Caco-2 (cell line): ENCODE measurements around the gene MPL. TPM values are rescaled to one million over a fixed set of nuclear protein-coding genes. Genes with fewer than 3 reads are reported as not detected.

Experiments used
- BruUV-seq: library from RNA; stranded (reverse); fragments of 400-500 nt; replicated peaks from 2 replicates; lab custom pipeline; 2021; lab: Mats Ljungman, UMichigan
- CTCF ChIA-PET: fragments of 300-600 bp; sonication (Branson Sonifier 250); formaldehyde crosslinking; loops from one replicate; lab custom pipeline; 2022; ENCODE audit warnings: antibody characterized with exemption; lab: Charles Lee
- POLR2A ChIA-PET: fragments of 300-600 bp; sonication (Branson Sonifier 250); formaldehyde crosslinking; loops from one replicate; lab custom pipeline; 2022; ENCODE audit warnings: antibody characterized with exemption; lab: Charles Lee
- DNase-seq, 2 experiments: peaks; one replicate each; pipeline versions ENCODE4 v3.0.0 to v3.0.0-alpha.2; 2020 to 2022
- H3K27me3 ChIP-seq: replicated peaks from 2 replicates; pipeline ENCODE4 v1.6.0; 2011; ENCODE audit warnings: low read length; ENCODE audit not compliant: control insufficient read depth, insufficient read depth
- H3K36me3 ChIP-seq: 2 replicates; pipeline ENCODE4 v1.5.1; 2011; ENCODE audit warnings: low read length; ENCODE audit not compliant: control insufficient read depth, insufficient read depth
- H3K4me1 ChIP-seq: fragments of 250-450 bp; sonication (Bioruptor Pico); 2 replicates; pipeline ENCODE4 v1.5.1; 2020; ENCODE audit warnings: mild to moderate bottlenecking
- H3K4me3 ChIP-seq: 2 replicates; pipeline ENCODE4 v1.5.1; 2011; ENCODE audit warnings: low read depth, mild to moderate bottlenecking, control low read depth, low read length
- H3K9me3 ChIP-seq: fragments of 250-450 bp; sonication (Bioruptor Pico); 2 replicates; pipeline ENCODE4 v1.5.1; 2020; ENCODE audit warnings: mild to moderate bottlenecking, moderate library complexity
- H3K27ac Mint-ChIP-seq: one replicate; pipeline ENCODE4 v1.8.0; 2022; ENCODE audit warnings: mixed read lengths; ENCODE audit not compliant: unreplicated experiment
- H3K27me3 Mint-ChIP-seq: one replicate; pipeline ENCODE4 v1.8.0; 2022; ENCODE audit warnings: mixed read lengths; ENCODE audit not compliant: insufficient read depth, unreplicated experiment
- H3K36me3 Mint-ChIP-seq: one replicate; pipeline ENCODE4 v1.8.0; 2022; ENCODE audit warnings: mild to moderate bottlenecking, mixed read lengths; ENCODE audit not compliant: insufficient read depth, unreplicated experiment
- H3K4me1 Mint-ChIP-seq: one replicate; pipeline ENCODE4 v1.8.0; 2022; ENCODE audit warnings: low read depth, mixed read lengths; ENCODE audit not compliant: unreplicated experiment
- H3K4me3 Mint-ChIP-seq: one replicate; pipeline ENCODE4 v1.8.0; 2022; ENCODE audit warnings: mild to moderate bottlenecking, moderate library complexity, mixed read lengths; ENCODE audit not compliant: unreplicated experiment
- H3K9me3 Mint-ChIP-seq: one replicate; pipeline ENCODE4 v1.8.0; 2022; ENCODE audit warnings: mixed read lengths; ENCODE audit not compliant: unreplicated experiment
- intact Hi-C: fragments of 100-400 bp; cut with micrococcal nuclease; formaldehyde crosslinking; loops from one replicate; pipeline ENCODE4 v1.10.0; 2022; ENCODE audit not compliant: unreplicated experiment
- microRNA-seq: library from miRNA; unstranded; fragments of <30 nt; microRNA quantifications from one replicate; pipeline ENCODE4 v1.2.0, GENCODE V29; 2022
- total RNA-seq: library from RNA; stranded (reverse); gene quantifications from 2 replicates; pipeline ENCODE4 v1.2.3, GENCODE V29; 2022
- TF ChIP-seq, protein P1 (sequence below), 2 experiments: fragments of 200-600 bp in 1 of 2; IDR thresholded peaks; 1 replicate in 1 of 2; 2 replicates in 1 of 2; pipeline versions ENCODE4 v1.5.1 to v1.8.0; 2011 to 2022; ENCODE audit warnings: antibody characterized with exemption in 1 of 2, control low read depth in 1 of 2, inconsistent platforms in 1 of 2, low read depth in 1 of 2, low read length in 1 of 2, mild to moderate bottlenecking in 1 of 2, moderate library complexity in 1 of 2; ENCODE audit not compliant: insufficient read depth in 1 of 2, severe bottlenecking in 1 of 2, unreplicated experiment in 1 of 2

The MPL gene
- total RNA-seq, 1 experiment from 2014 or later, result not detected

- intact Hi-C loops, result no loop called here
- no peak overlapping the region for H3K4me3 ChIP-seq
- H3K4me1 ChIP-seq, result no peaks in the 10 kb centered on the region
- no peaks in the 10 kb centered on the region for H3K4me1 Mint-ChIP-seq
- TF ChIP-seq, protein P1, sequence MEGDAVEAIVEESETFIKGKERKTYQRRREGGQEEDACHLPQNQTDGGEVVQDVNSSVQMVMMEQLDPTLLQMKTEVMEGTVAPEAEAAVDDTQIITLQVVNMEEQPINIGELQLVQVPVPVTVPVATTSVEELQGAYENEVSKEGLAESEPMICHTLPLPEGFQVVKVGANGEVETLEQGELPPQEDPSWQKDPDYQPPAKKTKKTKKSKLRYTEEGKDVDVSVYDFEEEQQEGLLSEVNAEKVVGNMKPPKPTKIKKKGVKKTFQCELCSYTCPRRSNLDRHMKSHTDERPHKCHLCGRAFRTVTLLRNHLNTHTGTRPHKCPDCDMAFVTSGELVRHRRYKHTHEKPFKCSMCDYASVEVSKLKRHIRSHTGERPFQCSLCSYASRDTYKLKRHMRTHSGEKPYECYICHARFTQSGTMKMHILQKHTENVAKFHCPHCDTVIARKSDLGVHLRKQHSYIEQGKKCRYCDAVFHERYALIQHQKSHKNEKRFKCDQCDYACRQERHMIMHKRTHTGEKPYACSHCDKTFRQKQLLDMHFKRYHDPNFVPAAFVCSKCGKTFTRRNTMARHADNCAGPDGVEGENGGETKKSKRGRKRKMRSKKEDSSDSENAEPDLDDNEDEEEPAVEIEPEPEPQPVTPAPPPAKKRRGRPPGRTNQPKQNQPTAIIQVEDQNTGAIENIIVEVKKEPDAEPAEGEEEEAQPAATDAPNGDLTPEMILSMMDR (IDR thresholded peaks at IDR 0.05; ENCODE audit: insufficient read depth in 1 of 2, low read depth in 1 of 2, low read length in 1 of 2, severe bottlenecking in 1 of 2, unreplicated experiment in 1 of 2), result no peak
- no TSS peak for BruUV-seq
- no peaks in the 10 kb centered on the region for H3K9me3 ChIP-seq
- H3K27ac Mint-ChIP-seq, result no peak overlapping the region
- no peaks in the 10 kb centered on the region for H3K9me3 Mint-ChIP-seq
- ChIA-PET CTCF (no interaction called here), POLR2A (no interaction called here)
- no peak overlapping the region for H3K4me3 Mint-ChIP-seq
- H3K36me3 ChIP-seq, result no peaks in the 10 kb centered on the region
- peaks cover 11% of the 10 kb centered on the region for H3K36me3 Mint-ChIP-seq
- no peak for DNase-seq
- H3K27me3 Mint-ChIP-seq, result no peaks in the 10 kb centered on the region
- no peaks in the 10 kb centered on the region for H3K27me3 ChIP-seq
Measured at GRCh38 chr1:43402089-43402865, 64.7 kb downstream of the MPL start.

Small RNA genes lying within 50 kb of the gene (microRNA-seq; reads per million reads assigned to microRNA genes)
- not detected for gene MIR6734

Other genes starting within 250 kb of the MPL start
- gene EBNA1BP2, start 165.5 kb upstream of the MPL start, total RNA-seq, result 56.3 and 61.6 TPM in 2 replicates
- gene CFAP57, start 165.5 kb upstream of the MPL start, total RNA-seq, result 0.23 and 0.35 TPM in 2 replicates
- 22.8 and 25.9 TPM in 2 replicates for gene TMEM125, start 67.8 kb upstream of the MPL start, total RNA-seq
- 7.8 and 9.6 TPM in 2 replicates for gene C1orf210, start 52.2 kb upstream of the MPL start, total RNA-seq
- not detected in 2 replicates for gene TIE1, start 36.8 kb upstream of the MPL start, total RNA-seq
- 123 and 125 TPM in 2 replicates for gene CDC20, start 21.2 kb downstream of the MPL start, total RNA-seq
- 66.8 and 67.1 TPM in 2 replicates for gene ELOVL1, start 30.2 kb downstream of the MPL start, total RNA-seq
- 33.3 and 35.8 TPM in 2 replicates for gene MED8, start 52.0 kb downstream of the MPL start, total RNA-seq
- gene SZT2, start 52.1 kb downstream of the MPL start, total RNA-seq, result 29.0 and 31.6 TPM in 2 replicates
- 34.5 and 35.4 TPM in 2 replicates for gene HYI, start 116.1 kb downstream of the MPL start, total RNA-seq
- gene PTPRF, start 193.1 kb downstream of the MPL start, total RNA-seq, result 158 TPM in 2 replicates